Stimulated activated CD8-positive, alpha-beta memory T cell treated with anti-CD3 and anti-CD28 coated beads, Interleukin-15, amount 100 ng/mL, for 4 hours (primary cell): Measurements from ENCODE around the gene UBR1.

Source experiments
- DNase-seq, 2 donors: peaks; one replicate each; pipeline ENCODE4 v3.0.0-alpha.2; 2020; ENCODE audit warnings: low read depth in 2 of 2

Gene UBR1

DNA sequence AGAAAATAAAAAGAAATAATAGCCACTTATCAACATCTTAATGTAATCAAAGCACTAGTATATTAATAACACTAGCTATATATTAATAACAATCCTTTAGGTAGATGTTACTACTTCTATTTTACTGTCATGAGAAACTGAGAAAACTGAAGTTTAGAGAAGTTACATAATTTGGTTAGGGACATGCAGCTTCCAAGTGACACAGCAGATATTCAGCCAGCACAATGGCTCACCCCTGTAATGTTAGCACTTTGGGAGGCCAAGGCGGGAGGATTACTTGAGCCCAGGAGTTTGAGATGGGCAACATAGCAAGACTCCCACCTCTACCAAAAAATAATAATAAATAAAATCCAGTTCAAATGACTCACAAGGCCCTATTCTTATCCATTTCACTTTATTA, 1.9 kb upstream of the UBR1 start:
- DNase-seq, result no peak

DNA sequence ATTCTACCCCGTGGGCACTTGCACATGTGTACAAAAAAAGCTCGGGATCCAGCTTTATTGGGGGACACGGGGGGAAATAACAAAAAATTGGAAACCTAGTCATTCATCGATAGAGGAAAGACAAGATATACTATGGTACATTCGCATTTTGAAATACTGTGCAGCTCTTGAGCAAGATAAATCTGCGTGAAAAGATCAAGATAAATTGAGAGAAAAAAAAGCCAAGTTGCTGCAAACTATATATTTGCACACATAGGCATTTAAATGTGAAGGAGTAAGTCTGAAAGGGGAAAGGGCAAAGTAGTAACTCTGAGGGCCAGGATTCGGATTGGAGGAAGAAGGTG, 620 bp upstream of the UBR1 start:
- no peak for DNase-seq

DNA sequence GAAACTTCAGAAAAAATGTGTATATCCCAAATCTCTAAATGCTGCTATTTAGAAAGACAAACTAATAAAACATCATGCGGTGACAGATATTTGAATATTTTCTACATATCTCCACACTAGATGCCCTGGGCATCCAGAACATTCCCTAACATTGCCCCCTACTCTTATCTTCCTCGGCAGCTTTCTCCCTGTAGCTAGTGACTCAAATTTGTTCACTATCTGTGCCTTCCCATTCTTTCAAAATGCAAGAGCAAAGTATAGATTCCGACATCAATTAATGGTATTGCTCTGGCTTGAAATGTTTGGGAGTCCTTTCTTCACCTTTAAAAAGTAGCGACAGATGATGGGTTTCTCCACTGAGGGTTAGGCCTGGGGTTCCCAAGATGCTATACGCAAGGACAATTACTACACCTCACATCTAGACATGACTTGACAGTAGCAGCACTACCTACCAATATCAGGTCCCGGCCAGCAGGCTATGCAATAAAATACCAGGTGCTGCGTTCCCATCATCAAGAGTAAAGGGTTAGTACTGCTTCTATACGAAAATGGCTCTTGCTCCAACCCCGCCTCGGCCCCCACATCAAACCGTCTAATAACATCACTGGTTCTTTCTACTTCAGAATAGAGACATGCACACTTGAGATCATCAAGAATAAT, 631 bp downstream of the UBR1 start:
- no peak for DNase-seq

DNA sequence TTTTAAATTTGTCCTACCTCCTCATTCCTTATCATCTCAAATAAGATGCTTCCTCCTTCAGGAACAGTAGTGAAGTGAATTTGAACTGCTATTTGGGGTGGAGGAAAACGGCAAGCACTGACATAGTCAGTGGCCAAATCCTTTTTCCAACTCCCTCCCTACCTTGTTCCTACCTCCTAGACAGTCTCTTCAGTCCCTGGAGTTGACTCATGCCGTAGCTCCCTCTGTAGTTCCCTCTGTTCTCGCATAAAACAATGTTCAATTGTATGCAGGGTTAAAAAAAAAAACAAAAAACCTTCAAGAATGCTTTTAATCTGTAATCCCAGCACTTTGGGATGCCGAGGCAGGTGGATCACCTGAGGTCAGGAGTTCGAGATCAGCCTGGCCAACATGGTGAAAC, 1.4 kb downstream of the UBR1 start:
- DNase-seq, result no peak

DNA sequence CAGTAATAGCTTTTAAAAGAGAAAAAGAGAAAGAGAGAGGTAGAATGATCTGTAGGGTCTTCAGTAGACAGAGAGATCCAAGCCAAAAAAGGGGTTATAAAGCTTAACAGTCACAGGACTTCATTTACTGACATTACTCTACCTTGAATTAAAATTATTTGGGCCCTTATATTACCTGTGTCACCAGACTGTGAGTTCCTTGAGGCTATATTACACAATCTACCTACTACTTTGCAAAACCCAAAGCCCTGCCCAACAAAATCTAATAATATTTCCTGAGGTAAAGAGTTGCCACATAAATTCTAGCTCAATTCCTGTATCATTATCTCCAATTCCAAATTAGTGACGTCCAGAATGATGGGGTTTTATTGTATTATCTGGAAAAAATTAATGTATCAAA, 1.9 kb downstream of the UBR1 start:
- no peak for DNase-seq

DNA sequence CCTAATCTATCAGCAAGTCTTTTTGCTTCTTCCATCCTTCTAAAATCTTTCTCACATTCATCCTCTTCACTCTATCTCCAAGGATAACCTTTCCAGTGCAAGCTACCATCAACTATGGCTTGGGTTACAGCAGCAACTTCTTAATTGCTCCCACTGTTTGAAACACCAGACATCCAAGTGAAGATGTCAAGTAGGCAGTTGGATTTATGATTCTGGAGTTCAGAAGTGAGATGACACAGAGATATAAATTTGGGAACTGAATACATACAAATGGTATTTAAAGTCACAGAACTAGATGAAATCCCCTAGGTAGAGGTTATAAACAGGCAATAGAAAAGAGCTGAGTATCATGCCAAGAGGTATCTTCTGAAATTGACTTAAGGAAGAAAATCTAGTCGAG, 3.7 kb downstream of the UBR1 start:
- DNase-seq, result no peak

DNA sequence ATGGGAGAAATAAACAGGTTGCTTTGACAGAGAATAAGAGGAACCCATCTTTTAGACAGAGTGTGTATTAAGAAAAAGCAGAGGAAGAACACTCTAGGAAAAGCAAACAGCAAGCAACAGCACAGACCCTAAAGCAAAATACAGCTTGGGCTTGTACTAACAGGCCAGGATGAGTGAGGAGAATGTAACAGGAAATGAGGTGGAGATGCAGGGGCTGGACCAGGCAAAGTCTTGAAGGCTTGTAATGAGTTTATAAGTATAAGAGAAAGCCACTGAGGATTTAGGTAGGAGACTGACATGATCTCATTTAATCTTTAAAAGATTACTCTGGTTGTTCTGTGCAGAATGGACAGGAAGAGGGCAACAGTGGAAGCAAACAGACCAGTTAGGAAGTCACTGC, 4.9 kb downstream of the UBR1 start:
- no peak for DNase-seq

DNA sequence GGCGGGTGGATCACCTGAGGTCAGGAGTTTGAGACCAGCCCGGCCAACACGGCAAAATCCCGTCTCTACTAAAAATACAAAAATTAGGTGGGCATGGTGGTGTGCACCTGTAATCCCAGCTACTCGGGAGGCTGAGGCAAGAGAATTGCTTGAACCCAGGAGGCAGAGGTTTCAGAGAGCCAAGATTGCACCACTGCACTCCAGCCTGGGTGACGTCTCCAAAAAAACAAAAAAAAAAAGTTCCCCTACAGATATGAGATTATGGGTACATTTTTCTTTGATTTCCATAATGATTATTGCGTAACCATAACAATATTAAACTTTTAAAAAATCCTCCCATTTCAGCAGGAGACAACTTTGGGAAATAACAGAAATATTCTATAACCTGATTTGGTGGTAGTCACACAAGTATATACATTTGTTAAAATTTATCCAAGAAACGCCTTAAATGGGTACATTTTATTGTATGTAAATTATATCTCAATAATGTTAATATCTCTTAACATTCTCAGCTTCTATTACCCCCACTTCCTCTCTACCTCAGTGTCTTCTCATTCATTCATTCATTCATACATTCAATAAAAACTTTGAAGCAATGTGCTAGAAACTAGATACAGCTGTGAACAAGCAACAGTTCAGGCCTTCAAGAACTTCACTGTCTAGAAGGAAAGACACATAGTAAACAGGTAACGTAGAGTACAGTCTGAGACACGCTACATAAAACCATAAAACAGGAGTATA, 6.6 kb downstream of the UBR1 start:
- no peak for DNase-seq

DNA sequence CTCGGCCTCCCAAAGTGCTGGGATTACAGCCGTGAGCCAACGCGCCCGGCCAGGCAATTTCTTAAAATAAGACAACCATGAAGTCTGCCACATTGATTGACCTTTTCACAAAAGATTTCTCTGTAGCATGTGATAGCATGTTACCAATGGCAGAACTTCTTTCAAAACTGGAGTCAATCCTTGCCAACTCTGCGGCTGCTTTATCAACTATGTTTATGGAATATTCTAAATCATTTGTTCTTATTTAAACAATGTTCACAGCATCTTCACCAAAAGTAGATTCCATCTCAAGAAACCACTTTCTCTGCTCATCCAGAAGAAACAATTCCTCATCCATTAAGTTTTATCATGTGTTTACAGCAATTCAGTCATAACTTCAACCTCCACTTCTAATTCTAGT, 9.4 kb downstream of the UBR1 start:
- DNase-seq, result no peak

DNA sequence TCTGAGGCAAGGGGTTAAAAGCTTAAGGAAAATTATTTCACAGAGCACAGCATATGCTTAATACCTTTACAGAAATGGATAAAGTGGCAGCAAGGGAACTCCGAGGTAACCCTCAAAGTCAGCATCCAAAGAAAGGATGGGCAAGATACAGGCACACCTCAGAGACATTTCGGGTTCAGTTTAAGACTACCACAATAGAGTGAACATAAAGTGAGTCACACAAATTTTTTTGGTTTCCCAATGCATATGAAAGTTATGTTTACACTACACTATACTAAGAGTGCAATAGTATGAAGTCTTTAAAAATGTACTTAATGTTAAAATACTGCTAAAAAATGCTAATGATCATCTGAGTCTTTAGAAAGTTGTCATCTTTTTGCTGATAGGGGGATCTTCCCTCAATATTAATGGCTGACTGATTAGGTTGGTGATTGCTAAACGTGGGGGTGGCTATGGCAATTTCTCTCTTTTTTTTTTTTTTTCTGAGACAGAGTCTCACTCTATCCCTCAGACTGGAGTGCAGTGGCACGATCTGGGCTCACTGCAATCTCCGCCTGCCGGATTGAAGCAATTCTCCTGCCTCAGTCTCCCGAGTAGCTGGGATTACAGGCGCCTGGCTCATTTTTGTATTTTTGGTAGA, 10.0 kb downstream of the UBR1 start:
- DNase-seq, result no peak

DNA sequence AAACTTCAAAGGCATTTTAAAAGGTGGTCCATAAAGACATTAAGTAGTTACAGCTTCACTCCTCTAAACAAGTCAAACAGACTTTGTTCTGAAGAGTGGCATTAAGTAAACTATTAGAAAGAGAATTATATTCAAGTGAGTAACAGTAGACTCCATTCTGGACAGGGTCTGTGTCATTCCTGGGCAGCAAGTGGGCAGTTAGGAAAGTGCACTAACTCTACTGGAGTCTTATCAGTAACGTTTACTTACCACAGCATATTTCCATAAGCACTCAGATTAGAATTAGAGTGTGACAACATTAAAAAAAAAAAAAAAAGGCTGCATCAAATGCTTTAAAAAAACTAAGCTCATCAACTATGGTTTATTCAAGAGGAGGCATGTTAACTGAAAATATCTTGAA, 10.6 kb downstream of the UBR1 start:
- no peak for DNase-seq

DNA sequence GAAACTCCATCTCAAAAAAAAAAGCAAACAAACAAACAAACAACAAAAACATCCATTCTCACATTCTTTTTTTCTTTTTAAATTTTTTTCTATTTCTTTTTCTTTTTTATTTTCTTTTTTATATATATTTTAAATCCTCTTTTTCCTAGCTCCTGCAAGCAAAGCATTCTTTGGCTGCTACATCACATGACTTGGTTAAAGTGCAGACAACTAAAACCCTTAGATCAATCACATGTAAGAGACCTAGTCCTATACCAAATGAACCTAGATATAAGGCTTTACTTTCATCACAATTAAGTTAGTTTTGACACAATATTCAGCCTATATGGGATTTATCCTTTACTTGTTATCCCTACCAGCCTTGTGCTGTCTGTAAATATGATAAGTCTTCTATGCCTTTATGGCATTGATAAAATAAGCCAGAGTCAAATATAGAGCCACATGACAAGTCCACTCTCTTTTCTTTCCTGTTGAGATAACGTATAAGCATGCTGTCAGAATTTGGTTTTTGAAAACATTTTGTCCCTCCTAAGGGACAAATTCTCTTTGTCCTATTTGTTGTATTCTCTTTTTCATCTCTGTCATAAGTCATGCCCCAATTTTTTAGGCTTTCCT, 11.3 kb downstream of the UBR1 start:
- DNase-seq, result no peak

DNA sequence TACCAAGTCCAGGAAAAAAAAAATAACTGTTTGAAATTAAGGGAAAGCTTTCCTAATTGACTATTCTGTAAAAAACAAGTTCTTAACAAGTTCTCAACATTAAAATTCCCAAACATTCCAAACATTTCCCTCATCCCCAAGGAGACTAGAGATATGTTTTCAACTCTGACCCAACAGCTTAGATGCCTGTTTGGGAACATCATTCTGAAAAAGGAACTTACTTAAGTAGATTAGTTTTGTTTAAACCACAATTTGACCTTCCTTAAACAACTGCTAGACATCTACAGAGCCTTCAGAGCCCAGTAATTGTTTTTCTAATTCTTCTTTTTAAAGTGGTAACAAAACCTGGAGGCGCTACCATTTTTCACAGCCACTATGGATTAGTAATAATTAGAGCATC, 12.8 kb downstream of the UBR1 start:
- DNase-seq, result no peak

DNA sequence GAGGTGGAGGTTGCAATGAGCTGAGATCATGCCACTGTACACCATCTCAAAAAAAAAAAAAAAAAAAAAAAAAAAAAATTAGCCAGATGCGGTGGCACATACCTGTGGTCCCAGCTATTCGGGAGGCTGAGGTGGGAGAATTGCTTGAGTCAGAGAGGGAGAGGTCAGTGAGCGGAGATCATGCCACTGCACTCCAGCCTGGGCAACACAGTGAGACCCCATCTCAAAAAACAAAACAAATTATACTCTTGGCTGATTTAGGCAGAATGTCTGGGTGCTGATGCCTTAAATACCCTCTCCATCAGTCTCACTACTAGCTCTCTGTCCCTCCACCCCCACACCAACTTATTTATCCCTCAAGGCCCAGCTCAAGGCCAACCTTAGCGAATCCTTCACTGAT, 14.0 kb downstream of the UBR1 start:
- DNase-seq, result no peak

DNA sequence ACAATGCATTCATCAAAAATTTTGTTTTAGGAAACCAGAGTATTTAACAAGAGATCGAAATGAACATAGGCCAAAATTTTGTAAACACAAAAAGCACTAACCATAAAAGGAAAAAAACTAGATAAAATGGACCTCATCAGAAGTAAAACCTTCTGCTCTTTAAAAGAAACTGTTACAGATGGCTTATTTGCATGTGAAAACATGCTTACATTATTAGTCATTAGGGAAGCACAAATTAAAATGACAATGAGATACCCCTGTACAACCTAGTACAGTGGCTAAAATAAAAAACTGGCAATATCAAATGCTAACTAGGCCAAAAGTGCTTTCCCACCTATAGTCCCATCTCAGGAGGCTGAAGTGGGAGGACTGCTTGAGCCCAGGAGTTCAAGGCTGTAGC, 19.3 kb downstream of the UBR1 start:
- DNase-seq, result no peak

DNA sequence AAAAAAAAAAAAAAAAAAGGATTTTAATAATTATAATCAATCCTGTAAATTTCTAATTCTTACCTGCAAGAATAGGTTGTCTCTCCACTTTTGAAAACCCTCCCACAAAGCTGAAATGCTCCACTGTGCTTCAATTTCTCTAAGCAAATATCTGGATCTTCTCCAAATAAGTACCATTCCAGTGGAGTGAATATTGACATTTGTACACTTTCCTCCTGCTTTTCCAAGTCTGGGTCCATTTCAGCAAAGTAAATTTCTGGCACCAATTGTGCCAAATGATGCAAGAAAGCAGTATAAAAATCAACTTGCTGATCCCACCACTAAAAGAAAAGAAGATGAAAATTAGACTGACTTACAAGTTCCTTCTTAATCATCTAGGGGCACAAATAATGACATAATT, 19.9 kb downstream of the UBR1 start:
- DNase-seq, result no peak

DNA sequence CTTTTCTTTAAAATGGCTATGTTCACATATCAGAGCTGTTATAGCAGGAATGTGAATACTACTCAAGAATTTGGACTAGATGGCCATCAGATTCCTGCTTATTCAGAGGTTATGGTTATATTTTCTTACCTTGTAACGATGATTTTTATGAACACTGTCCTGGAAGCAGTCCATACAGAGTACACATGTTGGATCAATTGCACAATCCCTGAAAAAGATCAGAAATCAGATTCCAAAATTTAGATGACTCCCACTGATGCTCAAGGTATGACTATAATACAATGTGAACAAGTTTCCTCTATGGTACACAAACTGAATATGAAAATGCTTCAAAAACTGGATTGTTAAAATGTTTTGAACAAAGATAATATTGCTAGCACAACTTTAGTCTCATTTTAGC, 23.3 kb downstream of the UBR1 start:
- no peak for DNase-seq

DNA sequence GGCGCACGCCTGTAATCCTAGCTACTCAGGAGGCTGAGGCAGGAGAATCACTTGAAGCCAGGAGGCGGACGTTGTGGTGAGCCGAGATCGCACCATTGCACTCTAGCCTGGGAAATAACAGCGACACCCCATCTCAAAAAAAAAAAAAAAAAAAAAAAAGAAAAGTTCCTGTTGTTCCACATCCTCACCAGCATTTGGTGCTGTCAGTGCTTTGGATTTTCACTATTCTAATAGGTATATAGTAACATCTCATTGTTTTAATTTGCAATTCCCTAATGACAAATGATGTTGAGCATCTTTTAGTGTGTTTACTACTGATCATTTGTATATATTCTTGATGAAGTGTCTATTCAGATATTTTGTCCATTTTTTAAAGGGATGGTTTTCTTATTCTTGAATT, 24.6 kb downstream of the UBR1 start:
- no peak for DNase-seq

DNA sequence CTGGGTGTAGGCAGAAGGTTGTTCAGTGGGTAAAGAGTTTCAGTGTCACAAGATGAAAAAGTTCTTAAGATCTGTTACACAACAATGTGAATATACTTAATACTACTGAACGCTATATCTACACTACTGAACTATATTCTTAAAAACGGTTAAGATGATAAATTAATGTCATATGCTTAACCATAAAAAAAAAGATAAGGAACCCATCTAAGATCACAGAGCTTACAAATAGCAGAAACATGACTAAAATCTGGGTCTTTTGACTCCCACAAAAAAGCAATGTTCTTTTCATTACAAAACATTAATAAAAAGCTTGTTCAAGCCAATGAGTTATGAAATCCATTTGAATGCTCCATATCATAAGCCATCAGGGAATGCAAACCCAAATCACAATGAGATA, 34.4 kb downstream of the UBR1 start:
- no peak for DNase-seq

DNA sequence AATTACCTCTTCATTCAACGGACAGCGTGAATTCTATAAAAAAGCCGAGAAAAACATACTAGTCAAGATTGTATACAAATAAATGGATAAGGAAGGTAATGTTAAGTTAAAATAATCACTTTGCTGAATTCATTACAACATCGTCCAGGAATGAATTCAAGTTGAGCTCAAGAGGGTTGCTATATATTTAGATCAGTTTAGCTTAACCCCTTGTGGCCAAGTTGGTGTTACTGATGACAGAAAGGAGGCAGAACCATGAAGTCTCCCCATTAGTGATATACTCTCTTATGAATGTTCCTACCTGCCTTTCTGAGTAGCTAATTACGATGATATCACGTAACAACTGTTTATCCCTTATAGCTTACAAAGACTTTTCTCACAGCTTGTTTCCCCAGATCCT, 34.9 kb downstream of the UBR1 start:
- no peak for DNase-seq

DNA sequence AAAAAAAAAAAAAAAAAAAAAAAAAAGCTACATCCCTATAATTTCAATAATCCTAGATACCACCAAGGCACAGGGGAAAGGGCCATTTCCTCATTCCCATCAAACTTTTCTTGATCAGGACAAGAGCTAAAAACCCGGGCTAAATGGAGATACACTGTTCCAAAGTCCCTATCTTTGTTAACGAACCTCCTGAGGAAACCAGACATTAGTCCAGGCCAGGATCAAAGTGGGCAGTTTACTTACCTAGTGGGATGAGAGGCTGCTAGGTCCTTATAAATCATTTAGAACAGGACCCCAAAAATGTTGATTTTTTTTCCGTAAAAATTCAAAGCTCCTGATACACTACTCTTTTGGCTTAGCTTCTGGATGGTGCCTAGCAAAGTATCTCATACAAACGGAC, 35.6 kb downstream of the UBR1 start:
- no peak for DNase-seq

DNA sequence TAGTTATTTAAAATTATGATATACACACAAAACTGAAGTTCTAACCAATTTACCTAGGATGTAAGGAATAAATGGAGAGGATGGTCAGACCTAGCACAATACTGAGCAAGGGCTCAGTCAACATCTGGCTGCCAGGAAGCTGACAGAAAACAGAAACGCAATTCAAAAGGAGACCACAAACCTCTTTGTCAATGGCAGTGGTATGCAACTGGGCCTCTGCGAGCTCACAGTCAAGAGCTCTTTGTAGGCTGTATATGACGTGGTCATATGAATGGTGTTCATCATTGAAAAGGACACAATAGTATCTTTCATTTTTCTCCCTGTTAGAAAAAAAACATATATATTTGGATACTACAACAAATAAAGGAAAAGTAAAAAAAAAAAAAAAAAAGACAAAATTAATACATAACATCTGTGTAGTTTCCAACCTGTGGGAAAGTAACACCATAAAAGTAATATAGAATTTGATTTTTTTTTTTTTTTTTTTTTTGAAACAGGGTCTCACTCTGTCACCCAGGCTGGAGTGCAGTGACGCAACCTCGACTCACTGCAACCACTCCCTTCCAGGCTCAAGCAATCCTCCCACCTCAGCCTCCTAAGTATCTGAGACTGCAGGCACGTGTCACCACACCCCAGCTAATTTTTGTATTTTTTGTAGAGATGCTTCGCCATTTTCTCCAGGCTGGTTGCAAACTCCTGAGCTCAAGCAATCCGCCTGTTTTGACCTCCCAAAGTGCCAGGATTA, 37.9 kb downstream of the UBR1 start:
- no peak for DNase-seq
